Liver (tissue), 9 donors: ENCODE data around the gene REXO5. TPM values are rescaled to one million over a fixed set of nuclear protein-coding genes. Genes with fewer than 3 reads are reported as not detected.

Experiments used
- DNase-seq: peaks from one replicate; pipeline ENCODE4 v3.0.0-alpha.2; 2017; ENCODE audit warnings: low spot score
- H3K27ac ChIP-seq, 2 donors: one replicate each; pipeline ENCODE4 v1.7.0; 2013; ENCODE audit warnings: inconsistent platforms in 2 of 2, low read length in 2 of 2, control low read depth in 1 of 2, low read depth in 1 of 2, mild to moderate bottlenecking in 1 of 2
- H3K27me3 ChIP-seq, 4 donors: one replicate each; pipeline versions ENCODE4 v1.6.1 to v1.7.0; 2013; ENCODE audit warnings: low read length in 3 of 4, inconsistent platforms in 1 of 4, mild to moderate bottlenecking in 1 of 4, moderate library complexity in 1 of 4; ENCODE audit not compliant: control insufficient read depth in 4 of 4, insufficient read depth in 4 of 4
- H3K36me3 ChIP-seq, 4 donors: one replicate each; pipeline versions ENCODE4 v1.6.1 to v1.7.0; 2013; ENCODE audit warnings: low read length in 3 of 4, mild to moderate bottlenecking in 3 of 4, low read depth in 1 of 4, moderate library complexity in 1 of 4; ENCODE audit not compliant: control insufficient read depth in 4 of 4, insufficient read depth in 3 of 4
- H3K4me1 ChIP-seq, 4 donors: one replicate each; pipeline versions ENCODE4 v1.6.1 to v1.7.0; 2013; ENCODE audit warnings: low read length in 3 of 4, mild to moderate bottlenecking in 3 of 4, moderate library complexity in 1 of 4; ENCODE audit not compliant: control insufficient read depth in 4 of 4, insufficient read depth in 4 of 4
- H3K4me3 ChIP-seq, 3 donors: one replicate each; pipeline versions ENCODE4 v1.6.1 to v1.7.0; 2013; ENCODE audit warnings: low read length in 3 of 3, control low read depth in 1 of 3, low read depth in 1 of 3, mild to moderate bottlenecking in 1 of 3
- H3K9ac ChIP-seq, 2 donors: one replicate each; pipeline ENCODE4 v1.7.0; 2013; ENCODE audit warnings: low read length in 2 of 2, mild to moderate bottlenecking in 2 of 2, moderate library complexity in 2 of 2, control low read depth in 1 of 2, low read depth in 1 of 2
- H3K9me3 ChIP-seq, 4 donors: one replicate each; pipeline versions ENCODE4 v1.6.1 to v1.7.0; 2013; ENCODE audit warnings: low read length in 3 of 4; ENCODE audit not compliant: control insufficient read depth in 4 of 4
- EGR1 ChIP-seq, 2 donors: IDR thresholded peaks; 2 replicates each; pipeline ENCODE4 v1.6.1; 2016 to 2018; ENCODE audit warnings: antibody characterized with exemption in 2 of 2, low read depth in 2 of 2
- FOXA1 ChIP-seq: IDR thresholded peaks from 2 replicates; pipeline ENCODE4 v1.6.1; 2016; ENCODE audit warnings: antibody characterized with exemption
- FOXA2 ChIP-seq: IDR thresholded peaks from 2 replicates; pipeline ENCODE4 v1.6.1; 2016; ENCODE audit warnings: antibody characterized with exemption
- GABPA ChIP-seq, 2 donors: IDR thresholded peaks in 1 of 2; conservative IDR thresholded peaks in 1 of 2; 2 replicates each; pipeline ENCODE4 v1.6.1; 2016; ENCODE audit warnings: antibody characterized with exemption in 2 of 2, mild to moderate bottlenecking in 1 of 2, moderate library complexity in 1 of 2
- HNF4A ChIP-seq, 2 donors: conservative IDR thresholded peaks; 2 replicates each; pipeline ENCODE4 v1.6.1; 2016; ENCODE audit warnings: antibody characterized with exemption in 2 of 2, mild to moderate bottlenecking in 2 of 2
- HNF4G ChIP-seq: IDR thresholded peaks from 2 replicates; pipeline ENCODE4 v1.6.1; 2016; ENCODE audit warnings: antibody characterized with exemption
- JUND ChIP-seq, 2 donors: IDR thresholded peaks; 2 replicates each; pipeline ENCODE4 v1.6.1; 2016; ENCODE audit warnings: antibody characterized with exemption in 2 of 2
- NR2F2 ChIP-seq: IDR thresholded peaks from 2 replicates; pipeline ENCODE4 v1.6.1; 2016; ENCODE audit warnings: antibody characterized with exemption
- RAD21 ChIP-seq, 2 donors: IDR thresholded peaks; 2 replicates each; pipeline ENCODE4 v1.6.1; 2016; ENCODE audit warnings: antibody characterized with exemption in 2 of 2, mild to moderate bottlenecking in 2 of 2
- SP1 ChIP-seq: IDR thresholded peaks from 2 replicates; pipeline ENCODE4 v1.6.1; 2018; ENCODE audit warnings: antibody characterized with exemption, mild to moderate bottlenecking
- TAF1 ChIP-seq: conservative IDR thresholded peaks from 2 replicates; pipeline ENCODE4 v1.6.1; 2016; ENCODE audit warnings: antibody characterized with exemption, mild to moderate bottlenecking
- YY1 ChIP-seq: IDR thresholded peaks from 2 replicates; pipeline ENCODE4 v1.6.1; 2016; ENCODE audit warnings: antibody characterized with exemption, mild to moderate bottlenecking
- whole genome bisulfite sequencing: extraction: QIAGEN DNeasy Blood & Tissue Kit; methylation state at CpG from one replicate; pipeline ENCODE4 v1.1.7; 2013; 5-methylcytosine and 5-hydroxymethylcytosine counted together
- polyA plus RNA-seq, 2 donors: library from polyadenylated mRNA; stranded (reverse) in 1 of 2; unstranded in 1 of 2; fragments of 200-250 nt in 1 of 2; fragments of >200 nt in 1 of 2; fragmentation: Nextera tagmentation in 1 of 2; extraction: Ambion mirVana in 1 of 2; gene quantifications; one replicate each; pipeline versions ENCODE4 v1.2.1 to v1.2.3, GENCODE V29; 2013 to 2015
- total RNA-seq, 2 donors: library from RNA; depleted of rRNA; stranded (reverse); fragments of >200 nt; gene quantifications; one replicate each; pipeline ENCODE4 v1.2.3, GENCODE V29; 2014
- TF ChIP-seq, protein P1 (sequence below): IDR thresholded peaks from 2 replicates; pipeline ENCODE4 v1.6.1; 2016; ENCODE audit warnings: antibody characterized with exemption, mild to moderate bottlenecking
- TF ChIP-seq, protein P2 (sequence below): fragments of 150-350 bp; IDR thresholded peaks from 2 replicates; pipeline ENCODE4 v1.5.1; 2017; ENCODE audit warnings: improper control_type of control experiment, low read depth, low read length; ENCODE audit not compliant: missing input control
- TF ChIP-seq, protein P3 (sequence below): IDR thresholded peaks from 2 replicates; pipeline ENCODE4 v1.6.1; 2016; ENCODE audit warnings: antibody characterized with exemption
- TF ChIP-seq, protein P4 (sequence below): IDR thresholded peaks from 2 replicates; pipeline ENCODE4 v1.6.1; 2016; ENCODE audit warnings: antibody characterized with exemption
- TF ChIP-seq, protein P5 (sequence below): IDR thresholded peaks from 2 replicates; pipeline ENCODE4 v1.6.1; 2016; ENCODE audit warnings: antibody characterized with exemption
- donor health status: healthy.
- donor health status: healthy.
- donor health status: healthy.
- donor health status: healthy.
- donor health status: healthy.

The REXO5 gene
- total and polyA plus RNA-seq, 4 donors: 0.83 to 10.6 (median 1.8) TPM

DNA sequence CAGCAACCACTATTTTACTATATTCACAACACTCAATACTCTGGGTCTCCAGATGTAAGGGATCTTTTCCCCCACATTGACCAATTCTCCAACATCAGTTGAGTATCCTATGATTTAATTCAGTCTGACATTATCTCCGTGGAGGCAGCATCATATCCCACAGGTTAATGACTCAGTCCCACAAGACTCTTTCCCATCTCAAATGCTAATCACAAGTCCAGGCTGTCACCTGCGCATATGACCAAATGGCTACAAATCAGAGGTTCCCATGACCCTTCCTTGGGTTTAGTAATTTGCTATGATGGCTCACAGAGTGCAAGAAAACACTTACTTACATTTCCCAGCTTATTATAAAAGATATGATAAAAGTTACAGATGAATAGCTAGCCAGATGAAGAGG, 23.9 kb upstream of the REXO5 start:
- WGBS: 94% methylated on average over 2 of the region's 2 CpGs
- Histone ChIP-seq H3K27ac (no peak overlapping the region), H3K9me3 (no peaks in the 10 kb centered on the region), H3K4me3 (no peak overlapping the region), H3K9ac (no peak overlapping the region), H3K4me1 (no peaks in the 10 kb centered on the region), H3K27me3 (no peaks in the 10 kb centered on the region), H3K36me3 (peaks cover 10 to 71% (median 56%) of the 10 kb centered on the region in 4 donors)
- DNase-seq: no peak
- TF ChIP-seq, protein P1, sequence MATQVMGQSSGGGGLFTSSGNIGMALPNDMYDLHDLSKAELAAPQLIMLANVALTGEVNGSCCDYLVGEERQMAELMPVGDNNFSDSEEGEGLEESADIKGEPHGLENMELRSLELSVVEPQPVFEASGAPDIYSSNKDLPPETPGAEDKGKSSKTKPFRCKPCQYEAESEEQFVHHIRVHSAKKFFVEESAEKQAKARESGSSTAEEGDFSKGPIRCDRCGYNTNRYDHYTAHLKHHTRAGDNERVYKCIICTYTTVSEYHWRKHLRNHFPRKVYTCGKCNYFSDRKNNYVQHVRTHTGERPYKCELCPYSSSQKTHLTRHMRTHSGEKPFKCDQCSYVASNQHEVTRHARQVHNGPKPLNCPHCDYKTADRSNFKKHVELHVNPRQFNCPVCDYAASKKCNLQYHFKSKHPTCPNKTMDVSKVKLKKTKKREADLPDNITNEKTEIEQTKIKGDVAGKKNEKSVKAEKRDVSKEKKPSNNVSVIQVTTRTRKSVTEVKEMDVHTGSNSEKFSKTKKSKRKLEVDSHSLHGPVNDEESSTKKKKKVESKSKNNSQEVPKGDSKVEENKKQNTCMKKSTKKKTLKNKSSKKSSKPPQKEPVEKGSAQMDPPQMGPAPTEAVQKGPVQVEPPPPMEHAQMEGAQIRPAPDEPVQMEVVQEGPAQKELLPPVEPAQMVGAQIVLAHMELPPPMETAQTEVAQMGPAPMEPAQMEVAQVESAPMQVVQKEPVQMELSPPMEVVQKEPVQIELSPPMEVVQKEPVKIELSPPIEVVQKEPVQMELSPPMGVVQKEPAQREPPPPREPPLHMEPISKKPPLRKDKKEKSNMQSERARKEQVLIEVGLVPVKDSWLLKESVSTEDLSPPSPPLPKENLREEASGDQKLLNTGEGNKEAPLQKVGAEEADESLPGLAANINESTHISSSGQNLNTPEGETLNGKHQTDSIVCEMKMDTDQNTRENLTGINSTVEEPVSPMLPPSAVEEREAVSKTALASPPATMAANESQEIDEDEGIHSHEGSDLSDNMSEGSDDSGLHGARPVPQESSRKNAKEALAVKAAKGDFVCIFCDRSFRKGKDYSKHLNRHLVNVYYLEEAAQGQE: no peak
- TF ChIP-seq, protein P2, sequence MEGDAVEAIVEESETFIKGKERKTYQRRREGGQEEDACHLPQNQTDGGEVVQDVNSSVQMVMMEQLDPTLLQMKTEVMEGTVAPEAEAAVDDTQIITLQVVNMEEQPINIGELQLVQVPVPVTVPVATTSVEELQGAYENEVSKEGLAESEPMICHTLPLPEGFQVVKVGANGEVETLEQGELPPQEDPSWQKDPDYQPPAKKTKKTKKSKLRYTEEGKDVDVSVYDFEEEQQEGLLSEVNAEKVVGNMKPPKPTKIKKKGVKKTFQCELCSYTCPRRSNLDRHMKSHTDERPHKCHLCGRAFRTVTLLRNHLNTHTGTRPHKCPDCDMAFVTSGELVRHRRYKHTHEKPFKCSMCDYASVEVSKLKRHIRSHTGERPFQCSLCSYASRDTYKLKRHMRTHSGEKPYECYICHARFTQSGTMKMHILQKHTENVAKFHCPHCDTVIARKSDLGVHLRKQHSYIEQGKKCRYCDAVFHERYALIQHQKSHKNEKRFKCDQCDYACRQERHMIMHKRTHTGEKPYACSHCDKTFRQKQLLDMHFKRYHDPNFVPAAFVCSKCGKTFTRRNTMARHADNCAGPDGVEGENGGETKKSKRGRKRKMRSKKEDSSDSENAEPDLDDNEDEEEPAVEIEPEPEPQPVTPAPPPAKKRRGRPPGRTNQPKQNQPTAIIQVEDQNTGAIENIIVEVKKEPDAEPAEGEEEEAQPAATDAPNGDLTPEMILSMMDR: no peak
- TF ChIP-seq JUND (IDR thresholded peaks at IDR 0.05) (no peak), YY1 (no peak), HNF4A (conservative IDR thresholded peaks at IDR 0.05) (no peak), GABPA (IDR thresholded peaks at IDR 0.05 in 1 of 2, conservative IDR thresholded peaks at IDR 0.05 in 1 of 2) (no peak), FOXA1 (no peak), RAD21 (IDR thresholded peaks at IDR 0.05) (no peak), NR2F2 (no peak), FOXA2 (no peak), SP1 (no peak)
- TF ChIP-seq, protein P3, sequence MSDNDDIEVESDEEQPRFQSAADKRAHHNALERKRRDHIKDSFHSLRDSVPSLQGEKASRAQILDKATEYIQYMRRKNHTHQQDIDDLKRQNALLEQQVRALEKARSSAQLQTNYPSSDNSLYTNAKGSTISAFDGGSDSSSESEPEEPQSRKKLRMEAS: no peak
- TF ChIP-seq, protein P4, sequence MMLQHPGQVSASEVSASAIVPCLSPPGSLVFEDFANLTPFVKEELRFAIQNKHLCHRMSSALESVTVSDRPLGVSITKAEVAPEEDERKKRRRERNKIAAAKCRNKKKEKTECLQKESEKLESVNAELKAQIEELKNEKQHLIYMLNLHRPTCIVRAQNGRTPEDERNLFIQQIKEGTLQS: no peak
- TF ChIP-seq, protein P5, sequence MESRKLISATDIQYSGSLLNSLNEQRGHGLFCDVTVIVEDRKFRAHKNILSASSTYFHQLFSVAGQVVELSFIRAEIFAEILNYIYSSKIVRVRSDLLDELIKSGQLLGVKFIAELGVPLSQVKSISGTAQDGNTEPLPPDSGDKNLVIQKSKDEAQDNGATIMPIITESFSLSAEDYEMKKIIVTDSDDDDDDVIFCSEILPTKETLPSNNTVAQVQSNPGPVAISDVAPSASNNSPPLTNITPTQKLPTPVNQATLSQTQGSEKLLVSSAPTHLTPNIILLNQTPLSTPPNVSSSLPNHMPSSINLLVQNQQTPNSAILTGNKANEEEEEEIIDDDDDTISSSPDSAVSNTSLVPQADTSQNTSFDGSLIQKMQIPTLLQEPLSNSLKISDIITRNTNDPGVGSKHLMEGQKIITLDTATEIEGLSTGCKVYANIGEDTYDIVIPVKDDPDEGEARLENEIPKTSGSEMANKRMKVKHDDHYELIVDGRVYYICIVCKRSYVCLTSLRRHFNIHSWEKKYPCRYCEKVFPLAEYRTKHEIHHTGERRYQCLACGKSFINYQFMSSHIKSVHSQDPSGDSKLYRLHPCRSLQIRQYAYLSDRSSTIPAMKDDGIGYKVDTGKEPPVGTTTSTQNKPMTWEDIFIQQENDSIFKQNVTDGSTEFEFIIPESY: no peak

DNA sequence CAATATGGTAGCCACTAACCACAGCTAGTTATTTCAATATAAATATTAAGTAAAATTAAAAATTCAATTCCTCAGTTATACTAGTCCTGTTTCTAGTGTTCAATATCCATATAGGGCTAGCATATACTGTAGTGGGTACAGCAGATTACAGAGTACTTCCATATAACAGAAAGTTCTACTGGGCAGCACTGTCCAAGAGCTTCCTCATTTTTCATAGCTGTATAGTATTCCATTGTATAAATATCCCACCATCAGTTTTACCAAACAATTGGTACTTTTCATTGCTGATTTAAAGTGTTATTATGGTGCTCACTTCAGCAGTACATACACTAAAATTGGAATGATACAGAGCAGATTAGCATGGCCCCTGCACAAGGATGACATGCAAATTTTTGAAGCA, 22.1 kb upstream of the REXO5 start:
- H3K27ac ChIP-seq: no peak overlapping the region
- H3K4me3 ChIP-seq: no peak overlapping the region
- no peaks in the 10 kb centered on the region for H3K27me3 ChIP-seq
- H3K9me3 ChIP-seq: no peaks in the 10 kb centered on the region
- H3K36me3 ChIP-seq: peaks cover 6 to 61% (median 45%) of the 10 kb centered on the region in 4 donors
- no peak for TF ChIP-seq HNF4G
- no peak for TF ChIP-seq RAD21 (IDR thresholded peaks at IDR 0.05)
- no peak for TF ChIP-seq GABPA (IDR thresholded peaks at IDR 0.05 in 1 of 2, conservative IDR thresholded peaks at IDR 0.05 in 1 of 2)
- TF ChIP-seq, protein P1: no peak
- TF ChIP-seq, protein P4: no peak
- no peak for TF ChIP-seq FOXA2
- no peak for TF ChIP-seq YY1
- TF ChIP-seq EGR1 (IDR thresholded peaks at IDR 0.05; ENCODE audit: low read depth in 2 of 2): no peak
- TF ChIP-seq TAF1: no peak
- TF ChIP-seq, protein P2: no peak
- H3K9ac ChIP-seq: no peak overlapping the region
- no peak for DNase-seq
- H3K4me1 ChIP-seq: no peaks in the 10 kb centered on the region
